Thymus (tissue), 11 donors: ENCODE data around the gene ACOX2. TPM values are rescaled to one million over a fixed set of nuclear protein-coding genes. Genes with fewer than 3 reads are reported as not detected.

Source experiments
- DNase-seq, 9 donors: peaks; one replicate each; pipeline ENCODE4 v3.0.0-alpha.2; 2013; ENCODE audit warnings: low spot score in 9 of 9, low read depth in 6 of 9, missing footprints in 1 of 9
- H3K27ac ChIP-seq, 2 donors: one replicate each; pipeline ENCODE4 v1.5.1; 2013; ENCODE audit warnings: control low read depth in 1 of 2, low read depth in 1 of 2, low read length in 1 of 2, mild to moderate bottlenecking in 1 of 2, moderate library complexity in 1 of 2
- H3K27me3 ChIP-seq, 2 donors: one replicate each; pipeline ENCODE4 v1.5.1; 2013; ENCODE audit warnings: low read length in 1 of 2; ENCODE audit not compliant: control insufficient read depth in 2 of 2, insufficient read depth in 1 of 2
- H3K36me3 ChIP-seq, 2 donors: one replicate each; pipeline ENCODE4 v1.5.1; 2013; ENCODE audit warnings: low read length in 1 of 2, mild to moderate bottlenecking in 1 of 2, moderate library complexity in 1 of 2; ENCODE audit not compliant: control insufficient read depth in 2 of 2, insufficient read depth in 2 of 2
- H3K4me1 ChIP-seq, 2 donors: one replicate each; pipeline ENCODE4 v1.5.1; 2013; ENCODE audit warnings: low read length in 2 of 2; ENCODE audit not compliant: control insufficient read depth in 2 of 2, insufficient read depth in 2 of 2
- H3K4me3 ChIP-seq, 2 donors: one replicate each; pipeline ENCODE4 v1.5.1; 2013; ENCODE audit warnings: low read length in 2 of 2, control low read depth in 1 of 2, mild to moderate bottlenecking in 1 of 2
- H3K9me3 ChIP-seq, 2 donors: one replicate each; pipeline ENCODE4 v1.5.1; 2013; ENCODE audit warnings: low read length in 1 of 2, mild to moderate bottlenecking in 1 of 2; ENCODE audit not compliant: control insufficient read depth in 2 of 2, insufficient read depth in 1 of 2
- WGBS: extraction: QIAGEN DNeasy Blood & Tissue Kit; methylation state at CpG from one replicate; pipeline ENCODE4 v1.1.7; 2013; 5-methylcytosine and 5-hydroxymethylcytosine counted together
- polyA plus RNA-seq: library from polyadenylated mRNA; stranded (reverse); fragments of 200-250 nt; gene quantifications from one replicate; pipeline ENCODE4 v1.2.3, GENCODE V29; 2013
- total RNA-seq: library from RNA; stranded (reverse); fragments of 120-200 nt; gene quantifications from one replicate; pipeline ENCODE4 v1.2.4, GENCODE V29; 2013
- donor health status: healthy.

The ACOX2 gene
- total and polyA plus RNA-seq, 2 donors, result 4.7 to 12.2 TPM

GRCh38 chr3:58485801-58486435, 51.1 kb downstream of the ACOX2 start:
- DNase-seq, result no peak
- Histone ChIP-seq H3K27ac (no peak overlapping the region), H3K36me3 (no peaks in the 10 kb centered on the region), H3K9me3 (no peaks in the 10 kb centered on the region), H3K4me1 (no peaks in the 10 kb centered on the region), H3K27me3 (peaks cover 2 to 22% of the 10 kb centered on the region in 2 donors), H3K4me3 (no peak overlapping the region)
- WGBS, result 94% methylated on average over 6 of the region's 6 CpGs

- 96% methylated on average over 3 of the region's 3 CpGs for WGBS
- H3K4me1 ChIP-seq, result no peaks in the 10 kb centered on the region
- no peak overlapping the region for H3K27ac ChIP-seq
- no peak overlapping the region for H3K4me3 ChIP-seq
- no peaks in the 10 kb centered on the region for H3K36me3 ChIP-seq
- no peak for DNase-seq
- no peaks in the 10 kb centered on the region for H3K9me3 ChIP-seq
- H3K27me3 ChIP-seq, result peaks cover 2 to 21% of the 10 kb centered on the region in 2 donors
Observed at GRCh38 chr3:58484722-58485069, 52.3 kb downstream of the ACOX2 start.

DNA sequence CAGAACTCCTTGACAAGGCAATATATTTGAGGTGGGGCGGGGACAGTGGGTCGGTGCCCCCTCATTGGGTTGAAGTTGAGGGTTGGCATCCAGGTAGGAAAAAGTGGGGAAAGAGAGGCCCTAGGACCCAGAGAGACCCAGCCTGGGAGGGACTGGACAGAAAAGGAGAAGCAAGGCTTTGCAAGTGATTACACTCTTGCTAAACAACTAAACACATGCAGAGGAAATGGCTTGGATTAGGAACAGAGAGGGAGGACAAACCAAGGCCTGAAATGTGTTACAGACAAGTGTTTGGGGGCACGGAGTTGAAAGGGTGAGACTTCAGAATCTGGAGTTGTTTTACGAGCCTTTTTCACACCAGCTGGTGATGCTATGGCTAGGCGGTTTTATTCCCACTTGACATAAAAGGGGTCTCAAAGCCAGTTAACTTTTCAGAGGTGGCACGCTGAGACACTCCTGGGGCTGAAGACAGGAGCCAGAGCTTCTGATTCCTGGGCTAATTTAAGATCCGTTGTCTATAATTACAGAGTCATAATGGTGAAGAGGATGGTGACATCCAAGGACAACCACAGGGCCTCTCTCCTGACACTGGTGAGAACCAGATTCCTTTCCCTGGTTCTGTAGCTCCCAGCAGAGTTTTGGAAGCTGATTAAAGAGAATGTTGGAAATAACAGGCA, 52.8 kb downstream of the ACOX2 start:
- no peaks in the 10 kb centered on the region for H3K36me3 ChIP-seq
- WGBS, result 86% methylated on average over 7 of the region's 7 CpGs
- H3K4me1 ChIP-seq, result no peaks in the 10 kb centered on the region
- DNase-seq, result no peak
- H3K27ac ChIP-seq, result no peak overlapping the region
- H3K4me3 ChIP-seq, result no peak overlapping the region
- peaks cover 2 to 20% of the 10 kb centered on the region in 2 donors for H3K27me3 ChIP-seq
- no peaks in the 10 kb centered on the region for H3K9me3 ChIP-seq

DNA sequence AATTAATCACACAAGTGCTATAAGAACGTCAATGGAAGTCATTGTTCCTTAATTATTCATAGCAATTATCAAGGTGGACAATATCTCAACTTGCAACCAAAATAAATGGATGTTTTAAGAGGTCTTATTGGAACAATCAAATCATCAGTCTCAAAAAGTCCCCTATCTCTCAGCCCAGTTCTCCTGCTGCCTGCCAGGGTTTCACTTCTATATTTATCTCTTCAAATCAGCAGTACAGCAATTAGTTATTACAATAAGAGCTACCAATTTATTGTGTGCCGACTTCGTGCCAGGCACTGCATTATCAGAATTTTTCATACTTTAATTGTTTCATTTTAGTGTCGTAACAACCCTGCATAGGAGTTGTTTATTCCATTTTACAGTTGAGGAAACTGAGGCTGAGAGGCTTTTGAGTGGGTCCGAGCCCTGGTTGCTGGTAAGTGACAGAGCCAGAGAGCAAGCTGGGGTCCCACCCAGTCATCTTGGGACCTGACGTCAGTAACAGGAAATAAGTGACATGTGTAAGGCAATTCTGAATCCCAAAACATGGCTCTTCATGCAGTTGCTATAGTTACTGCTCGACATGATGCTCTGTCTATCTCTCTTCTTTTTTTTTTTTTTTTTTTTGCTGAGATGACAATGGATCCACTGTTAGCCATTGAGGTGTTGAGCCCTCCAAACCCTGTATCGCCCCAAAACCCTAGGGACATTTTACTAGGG, 53.9 kb downstream of the ACOX2 start:
- H3K27me3 ChIP-seq, result peaks cover 2 to 10% of the 10 kb centered on the region in 2 donors
- H3K36me3 ChIP-seq, result no peaks in the 10 kb centered on the region
- H3K9me3 ChIP-seq, result no peaks in the 10 kb centered on the region
- no peak for DNase-seq
- H3K4me1 ChIP-seq, result no peaks in the 10 kb centered on the region
- no peak overlapping the region for H3K27ac ChIP-seq
- 90% methylated on average over 8 of the region's 8 CpGs for WGBS
- no peak overlapping the region for H3K4me3 ChIP-seq

GRCh38 chr3:58480309-58480708, 56.7 kb downstream of the ACOX2 start:
- no peak for DNase-seq
- no peak overlapping the region for H3K4me3 ChIP-seq
- WGBS, result 98% methylated on average over 2 of the region's 2 CpGs
- H3K27me3 ChIP-seq, result no peaks in the 10 kb centered on the region
- H3K27ac ChIP-seq, result no peak overlapping the region
- no peaks in the 10 kb centered on the region for H3K9me3 ChIP-seq
- H3K4me1 ChIP-seq, result no peaks in the 10 kb centered on the region
- H3K36me3 ChIP-seq, result no peaks in the 10 kb centered on the region

GRCh38 chr3:58478781-58479180, 58.2 kb downstream of the ACOX2 start:
- no peaks in the 10 kb centered on the region for H3K27me3 ChIP-seq
- no peak for DNase-seq
- no peaks in the 10 kb centered on the region for H3K4me1 ChIP-seq
- no peaks in the 10 kb centered on the region for H3K9me3 ChIP-seq
- 97% methylated on average over 2 of the region's 2 CpGs for WGBS
- no peak overlapping the region for H3K27ac ChIP-seq
- no peak overlapping the region for H3K4me3 ChIP-seq
- no peaks in the 10 kb centered on the region for H3K36me3 ChIP-seq

- Histone ChIP-seq H3K36me3 (no peaks in the 10 kb centered on the region), H3K27ac (no peak overlapping the region), H3K9me3 (no peaks in the 10 kb centered on the region), H3K4me1 (peaks cover 0 to 14% of the 10 kb centered on the region in 2 donors), H3K4me3 (no peak overlapping the region), H3K27me3 (no peaks in the 10 kb centered on the region)
- no peak for DNase-seq
- 93% methylated on average over 3 of the region's 3 CpGs for WGBS
Observed at GRCh38 chr3:58474967-58475578, 61.9 kb downstream of the ACOX2 start.

DNA sequence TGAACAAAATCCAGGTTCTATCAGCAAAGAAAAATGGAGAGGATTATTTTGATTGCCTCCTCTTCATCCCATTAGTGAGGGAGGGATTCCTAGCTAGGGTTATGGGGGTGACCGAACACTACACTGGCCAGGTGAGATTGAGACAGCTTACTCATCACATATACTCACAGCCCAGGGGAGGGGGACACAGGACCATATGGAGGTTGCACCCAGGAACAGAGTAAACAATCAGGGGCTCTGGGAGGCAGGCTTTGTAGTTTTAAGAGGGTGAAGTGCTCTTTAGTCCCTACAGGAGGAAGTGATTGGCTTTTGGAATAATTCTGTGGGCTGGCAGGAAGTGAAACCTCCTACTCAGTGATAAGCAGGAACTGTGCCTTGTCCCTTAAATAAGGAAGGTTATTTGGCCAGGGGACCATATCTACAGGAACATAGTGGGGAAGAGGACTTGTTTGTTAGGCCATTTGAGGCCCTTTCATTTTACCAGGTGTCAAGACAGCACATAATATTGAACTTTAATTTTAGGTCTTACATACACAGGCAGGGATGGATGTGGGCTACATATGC, 62.6 kb downstream of the ACOX2 start:
- Histone ChIP-seq H3K4me3 (no peak overlapping the region), H3K27ac (no peak overlapping the region), H3K9me3 (no peaks in the 10 kb centered on the region), H3K27me3 (no peaks in the 10 kb centered on the region), H3K4me1 (peaks cover 0 to 14% of the 10 kb centered on the region in 2 donors), H3K36me3 (no peaks in the 10 kb centered on the region)
- no peak for DNase-seq
- WGBS, result 100% methylated on average over 1 of the region's 1 CpG

GRCh38 chr3:58473275-58473674, 63.7 kb downstream of the ACOX2 start:
- no peaks in the 10 kb centered on the region for H3K9me3 ChIP-seq
- H3K27me3 ChIP-seq, result no peaks in the 10 kb centered on the region
- no peak overlapping the region for H3K4me3 ChIP-seq
- no peak overlapping the region for H3K27ac ChIP-seq
- peaks cover 0 to 14% of the 10 kb centered on the region in 2 donors for H3K4me1 ChIP-seq
- no peaks in the 10 kb centered on the region for H3K36me3 ChIP-seq
- WGBS, result 97% methylated on average over 1 of the region's 1 CpG
- DNase-seq, result no peak
